Keratinocyte (primary cell): ENCODE measurements around the gene UBFD1. TPM values are rescaled to one million over a fixed set of nuclear protein-coding genes. Genes with fewer than 3 reads are reported as not detected.

ENCODE experiments used
- DNase-seq: peaks from one replicate; pipeline ENCODE4 v3.0.0-alpha.2; 2011; ENCODE audit warnings: low read depth, missing footprints, low spot score
- FAIRE-seq: peaks from 2 replicates; lab custom pipeline; 2011; peaks lifted over from hg19 to GRCh38; lab: Jason Lieb, UNC
- H2AFZ ChIP-seq: 2 replicates; pipeline ENCODE4 v1.6.0; 2012; ENCODE audit warnings: low read length, control low read depth, inconsistent platforms; ENCODE audit not compliant: control insufficient read depth
- H3K27ac ChIP-seq: 2 replicates; pipeline ENCODE4 v1.5.1; 2011; ENCODE audit warnings: low read length; ENCODE audit not compliant: control insufficient read depth, insufficient read depth
- H3K27me3 ChIP-seq: 3 replicates; pipeline ENCODE4 v1.6.0; 2011; ENCODE audit warnings: low read length; ENCODE audit not compliant: control insufficient read depth, insufficient read depth; ENCODE audit errors: extremely low read depth
- H3K36me3 ChIP-seq, 2 experiments: 2 replicates in 1 of 2; 3 replicates in 1 of 2; pipeline ENCODE4 v1.5.1; 2011; ENCODE audit warnings: low read length in 2 of 2, mild to moderate bottlenecking in 1 of 2; ENCODE audit not compliant: control insufficient read depth in 2 of 2, insufficient read depth in 2 of 2; ENCODE audit errors: extremely low read depth in 1 of 2
- H3K4me1 ChIP-seq: 3 replicates; pipeline ENCODE4 v1.5.1; 2011; ENCODE audit warnings: low read length; ENCODE audit not compliant: control insufficient read depth, insufficient read depth; ENCODE audit errors: extremely low read depth
- H3K4me2 ChIP-seq: 3 replicates; pipeline ENCODE4 v1.6.0; 2011; ENCODE audit warnings: low read depth, low read length; ENCODE audit not compliant: control insufficient read depth, insufficient read depth; ENCODE audit errors: extremely low read depth
- H3K4me3 ChIP-seq, 3 experiments: fragments of 200-600 bp in 1 of 3; sonication (generic) in 1 of 3; 2 replicates in 2 of 3; 3 replicates in 1 of 3; pipeline ENCODE4 v1.5.1; 2011 to 2016; ENCODE audit warnings: low read length in 3 of 3, mild to moderate bottlenecking in 3 of 3, control low read depth in 2 of 3, inconsistent platforms in 1 of 3, low read depth in 1 of 3, mixed read lengths in 1 of 3, mixed run types in 1 of 3, moderate library complexity in 1 of 3; ENCODE audit not compliant: control insufficient read depth in 2 of 3, insufficient read depth in 2 of 3; ENCODE audit errors: extremely low read depth in 1 of 3
- H3K79me2 ChIP-seq: 2 replicates; pipeline ENCODE4 v1.6.0; 2012; ENCODE audit warnings: low read length; ENCODE audit not compliant: control insufficient read depth, insufficient read depth
- H3K9ac ChIP-seq: 3 replicates; pipeline ENCODE4 v1.6.0; 2011; ENCODE audit warnings: low read length; ENCODE audit not compliant: control insufficient read depth, insufficient read depth; ENCODE audit errors: extremely low read depth
- H3K9me1 ChIP-seq: 3 replicates; pipeline ENCODE4 v1.6.0; 2011; ENCODE audit warnings: low read length; ENCODE audit not compliant: control insufficient read depth, insufficient read depth; ENCODE audit errors: extremely low read depth
- H3K9me3 ChIP-seq: 2 replicates; pipeline ENCODE4 v1.5.1; 2012; ENCODE audit warnings: low read depth, low read length; ENCODE audit not compliant: control insufficient read depth
- H4K20me1 ChIP-seq: 3 replicates; pipeline ENCODE4 v1.6.0; 2011; ENCODE audit warnings: low read length; ENCODE audit not compliant: control insufficient read depth, insufficient read depth; ENCODE audit errors: extremely low read depth
- EZH2 ChIP-seq: IDR thresholded peaks from one replicate; pipeline ENCODE4 v1.6.1; 2012; ENCODE audit warnings: inconsistent platforms, mild to moderate bottlenecking, low read length, moderate library complexity
- dilution Hi-C: fragments of 300-500 bp; cut with MboI; formaldehyde crosslinking; loops from one replicate; pipeline ENCODE4 v1.7.0; 2020; ENCODE audit warnings: low sequenced_read_pairs; ENCODE audit not compliant: extremely low pct_ligation_motif_present
- polyA plus RNA-seq, 5 experiments: library from polyadenylated mRNA; depleted of rRNA in 3 of 5; stranded (reverse) in 3 of 5; stranded (forward) in 1 of 5; unstranded in 1 of 5; fragments of >200 nt; gene quantifications; 1 replicate in 1 of 5; 2 replicates in 3 of 5; 3 replicates in 1 of 5; pipeline versions ENCODE4 v1.2.1 to v1.2.3, GENCODE V29; 2011 to 2012; ENCODE audit warnings: missing spikeins in 2 of 5, low read depth in 1 of 5, low replicate concordance in 1 of 5
- TF ChIP-seq, protein P1 (sequence below), 3 experiments: IDR thresholded peaks in 1 of 3; conservative IDR thresholded peaks in 1 of 3; optimal IDR thresholded peaks in 1 of 3; 2 replicates in 2 of 3; 3 replicates in 1 of 3; pipeline versions ENCODE3 to v1.5.1; 2011; ENCODE audit warnings: low read length in 3 of 3, mild to moderate bottlenecking in 3 of 3, moderate library complexity in 2 of 3, control low read depth in 1 of 3, inconsistent platforms in 1 of 3; ENCODE audit not compliant: insufficient read depth in 2 of 3; ENCODE audit errors: extremely low read depth in 1 of 3

The UBFD1 gene
- polyA plus RNA-seq, 1 donor (not counting 4 experiments of a cell fraction or from before 2014, with no cell fraction given), result 36.3 TPM

DNA sequence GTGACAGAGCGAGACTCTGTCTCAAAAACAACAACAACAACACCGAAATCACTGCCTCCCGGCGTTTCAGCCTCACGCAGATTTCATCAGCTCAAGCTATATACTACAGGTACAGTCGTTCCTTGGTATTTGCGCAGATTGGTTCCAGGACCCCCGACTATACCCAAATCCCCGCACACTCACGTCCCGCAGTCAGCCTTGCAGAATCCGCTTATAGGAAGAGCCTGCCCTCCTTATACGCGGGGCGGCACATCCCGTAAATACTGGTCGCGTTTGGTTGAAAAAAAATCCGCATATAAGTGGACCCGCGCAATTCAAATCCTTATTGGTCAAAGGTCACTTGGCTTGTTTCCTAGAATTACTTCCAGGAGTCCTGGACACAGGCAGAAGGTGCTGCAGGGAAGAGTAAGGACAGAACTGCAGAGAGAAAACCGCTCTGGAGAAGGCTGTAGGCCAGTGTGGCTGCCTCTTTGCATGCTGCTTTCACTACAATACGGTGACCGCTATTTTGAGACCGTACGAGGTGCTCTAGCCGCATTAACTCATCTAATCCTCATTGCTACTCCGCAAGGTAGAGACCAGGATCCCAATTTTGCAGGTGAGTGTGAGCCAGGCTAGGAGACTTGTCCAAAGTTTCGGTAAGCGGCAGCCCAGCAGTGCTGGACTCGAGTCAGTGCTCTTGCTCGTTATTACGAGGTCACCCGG is 37.9 kb downstream of the UBFD1 start:
- peaks cover 19 to 25% of the 10 kb centered on the region in 2 experiments for H3K36me3 ChIP-seq
- peak overlapping the region; percentile 83 for H2AFZ ChIP-seq
- peaks cover 55% of the 10 kb centered on the region for H3K79me2 ChIP-seq
- H3K9me3 ChIP-seq, result no peaks in the 10 kb centered on the region
- H3K27me3 ChIP-seq, result no peaks in the 10 kb centered on the region
- no peak for FAIRE-seq
- dilution Hi-C loops, result no loop called here
- H3K9ac ChIP-seq, result peak overlapping the region; percentile 92
- H3K4me3 ChIP-seq, result peak overlapping the region; percentile 95 to 99 (median 96)
- H3K4me1 ChIP-seq, result peaks cover 7% of the 10 kb centered on the region
- DNase-seq, result no peak
- TF ChIP-seq EZH2, result no peak
- TF ChIP-seq, protein P1, sequence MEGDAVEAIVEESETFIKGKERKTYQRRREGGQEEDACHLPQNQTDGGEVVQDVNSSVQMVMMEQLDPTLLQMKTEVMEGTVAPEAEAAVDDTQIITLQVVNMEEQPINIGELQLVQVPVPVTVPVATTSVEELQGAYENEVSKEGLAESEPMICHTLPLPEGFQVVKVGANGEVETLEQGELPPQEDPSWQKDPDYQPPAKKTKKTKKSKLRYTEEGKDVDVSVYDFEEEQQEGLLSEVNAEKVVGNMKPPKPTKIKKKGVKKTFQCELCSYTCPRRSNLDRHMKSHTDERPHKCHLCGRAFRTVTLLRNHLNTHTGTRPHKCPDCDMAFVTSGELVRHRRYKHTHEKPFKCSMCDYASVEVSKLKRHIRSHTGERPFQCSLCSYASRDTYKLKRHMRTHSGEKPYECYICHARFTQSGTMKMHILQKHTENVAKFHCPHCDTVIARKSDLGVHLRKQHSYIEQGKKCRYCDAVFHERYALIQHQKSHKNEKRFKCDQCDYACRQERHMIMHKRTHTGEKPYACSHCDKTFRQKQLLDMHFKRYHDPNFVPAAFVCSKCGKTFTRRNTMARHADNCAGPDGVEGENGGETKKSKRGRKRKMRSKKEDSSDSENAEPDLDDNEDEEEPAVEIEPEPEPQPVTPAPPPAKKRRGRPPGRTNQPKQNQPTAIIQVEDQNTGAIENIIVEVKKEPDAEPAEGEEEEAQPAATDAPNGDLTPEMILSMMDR (optimal IDR thresholded peaks at IDR 0.05 in 1 of 3, IDR thresholded peaks at IDR 0.05 in 1 of 3, conservative IDR thresholded peaks at IDR 0.05 in 1 of 3; ENCODE audit: extremely low read depth in 1 of 3, insufficient read depth in 2 of 3, low read length in 3 of 3), result no peak
- H3K4me2 ChIP-seq, result peak overlapping the region; percentile 88
- peak overlapping the region; percentile 65 for H3K27ac ChIP-seq
- H3K9me1 ChIP-seq, result no peaks in the 10 kb centered on the region
- H4K20me1 ChIP-seq, result no peaks in the 10 kb centered on the region

DNA sequence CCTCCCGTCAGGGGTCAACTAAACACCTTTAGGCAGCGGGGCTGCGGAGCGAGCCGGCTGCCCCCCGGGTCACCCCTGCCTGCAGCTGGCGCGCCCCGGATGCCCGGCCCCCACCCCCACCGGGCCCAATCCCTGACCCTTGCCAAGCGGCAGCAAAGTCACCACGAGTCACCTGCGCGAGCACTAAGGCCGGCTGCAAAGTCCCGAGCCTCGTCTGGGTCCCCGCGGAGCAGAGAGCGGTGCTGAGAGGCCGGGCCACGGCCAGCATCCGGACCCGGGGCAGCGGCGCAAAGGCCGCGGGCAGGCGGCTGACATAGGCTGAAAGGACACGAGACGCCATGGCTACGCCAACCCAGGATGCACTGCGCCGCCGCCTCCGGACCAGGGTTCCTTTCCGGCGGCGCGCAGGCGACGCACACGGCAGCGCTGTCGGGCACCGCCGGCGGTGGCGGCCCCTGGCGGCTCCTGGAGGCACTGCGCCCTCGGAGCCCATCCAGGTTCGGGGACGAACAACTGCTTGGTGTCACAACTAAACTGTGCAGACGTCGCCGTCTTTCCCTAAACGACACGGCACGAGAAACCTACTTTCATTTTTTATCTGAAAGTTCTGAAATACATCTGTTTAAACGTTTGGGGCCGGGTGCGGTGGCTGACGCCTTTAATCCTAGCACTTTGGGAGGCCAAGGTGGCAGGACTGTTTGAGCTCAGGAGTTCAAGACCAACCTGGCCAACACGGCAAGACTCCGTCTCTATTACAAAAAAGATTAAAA is 38.6 kb downstream of the UBFD1 start, which contains the start of gene NDUFAB1:
TSS of gene NDUFAB1 (minus strand) at position 366 of the 770 bp plus-strand sequence. CDS start at position 340, 26 bp downstream.
- peak within 1 kb of the TSS; percentile 65 for H3K27ac ChIP-seq
- DNase-seq, result peak; percentile 23
- H3K9ac ChIP-seq, result peak within 1 kb of the TSS; percentile 92
- H3K4me1 ChIP-seq, result peaks cover 7% of the 10 kb centered on the region
- H3K4me2 ChIP-seq, result peak within 1 kb of the TSS; percentile 88
- peaks cover 16 to 21% of the 10 kb centered on the region in 2 experiments for H3K36me3 ChIP-seq
- dilution Hi-C loops, result no loop called here
- FAIRE-seq, result no peak
- no peak for TF ChIP-seq EZH2
- TF ChIP-seq, protein P1 (optimal IDR thresholded peaks at IDR 0.05 in 1 of 3, IDR thresholded peaks at IDR 0.05 in 1 of 3, conservative IDR thresholded peaks at IDR 0.05 in 1 of 3; ENCODE audit: extremely low read depth in 1 of 3, insufficient read depth in 2 of 3, low read length in 3 of 3), result peak; percentile 80 to 93 (median 93)
- no peaks in the 10 kb centered on the region for H4K20me1 ChIP-seq
- peak within 1 kb of the TSS; percentile 86 for H2AFZ ChIP-seq
- H3K79me2 ChIP-seq, result peaks cover 47% of the 10 kb centered on the region
- H3K9me1 ChIP-seq, result no peaks in the 10 kb centered on the region
- H3K4me3 ChIP-seq, result peak within 1 kb of the TSS; percentile 95 to 99 (median 96)
- H3K27me3 ChIP-seq, result no peaks in the 10 kb centered on the region
- no peaks in the 10 kb centered on the region for H3K9me3 ChIP-seq
